Lower leg skin (tissue), 4 donors: ENCODE data around the gene KCNIP4. TPM values are rescaled to one million over a fixed set of nuclear protein-coding genes. Genes with fewer than 3 reads are reported as not detected.

Experiments
- DNase-seq, 2 donors: peaks; one replicate each; pipeline ENCODE4 v3.0.0-alpha.2; 2019; ENCODE audit warnings: low spot score in 2 of 2
- H3K4me3 ChIP-seq: fragments of 200-600 bp; sonication (generic); 2 replicates; pipeline ENCODE4 v1.5.1; 2017; ENCODE audit warnings: mild to moderate bottlenecking, low read depth; ENCODE audit not compliant: poor library complexity, severe bottlenecking
- CTCF ChIP-seq, 3 donors: fragments of 450-650 bp; IDR thresholded peaks; one replicate each; pipeline ENCODE4 v1.5.1; 2016; ENCODE audit warnings: antibody characterized with exemption in 3 of 3, mild to moderate bottlenecking in 3 of 3, moderate library complexity in 2 of 3
- POLR2A ChIP-seq, 2 donors: fragments of 450-650 bp; IDR thresholded peaks; one replicate each; pipeline ENCODE4 v1.6.1; 2016 to 2017; ENCODE audit warnings: antibody characterized with exemption in 2 of 2, mild to moderate bottlenecking in 1 of 2, moderate library complexity in 1 of 2
- WGBS, 2 donors: methylation state at CpG; one replicate each; pipeline ENCODE4 v1.1.5; 2018; 5-methylcytosine and 5-hydroxymethylcytosine counted together
- intact Hi-C: fragments of 100-400 bp; cut with DNase I; formaldehyde crosslinking; loops from one replicate; pipeline ENCODE4 v1.15.0; 2023; ENCODE audit warnings: low total_unique reads
- total RNA-seq, 4 donors: library from RNA; depleted of rRNA; stranded (reverse); fragments of >200 nt; gene quantifications; one replicate each; pipeline ENCODE4 v1.1.0, GENCODE V29; 2016

Gene KCNIP4
- total RNA-seq, 4 donors from 2014 or later, result not detected

- 18 to 30% methylated on average over 4 of the region's 4 CpGs for WGBS, 2 donors
- intact Hi-C loops, result no loop called here
- TF ChIP-seq POLR2A (IDR thresholded peaks at IDR 0.05) (no peak), CTCF (IDR thresholded peaks at IDR 0.05) (no peak)
- H3K4me3 ChIP-seq, result no peak overlapping the region
- no peak for DNase-seq
Measured at GRCh38 chr4:21304540-21304887, 644.1 kb downstream of the KCNIP4 start.

GRCh38 chr4:21290562-21290961, 658.0 kb downstream of the KCNIP4 start:
- DNase-seq, result no peak
- 28 to 37% methylated on average over 2 of the region's 2 CpGs for WGBS, 2 donors
- H3K4me3 ChIP-seq, result no peak overlapping the region
- intact Hi-C loops, result no loop called here
- no peak for TF ChIP-seq POLR2A (IDR thresholded peaks at IDR 0.05)
- TF ChIP-seq CTCF (IDR thresholded peaks at IDR 0.05), result no peak

GRCh38 chr4:21276046-21276445, 672.5 kb downstream of the KCNIP4 start:
- DNase-seq, result no peak
- TF ChIP-seq POLR2A (IDR thresholded peaks at IDR 0.05), result no peak
- no peak for TF ChIP-seq CTCF (IDR thresholded peaks at IDR 0.05)
- intact Hi-C loops, result no loop called here
- WGBS, 2 donors, result 90% methylated on average over 5 of the region's 5 CpGs
- H3K4me3 ChIP-seq, result no peak overlapping the region

- no peak overlapping the region for H3K4me3 ChIP-seq
- intact Hi-C loops, result no loop called here
- no peak for DNase-seq
- TF ChIP-seq POLR2A (IDR thresholded peaks at IDR 0.05) (no peak), CTCF (IDR thresholded peaks at IDR 0.05) (no peak)
- 56 to 59% methylated on average over 4 of the region's 4 CpGs for WGBS, 2 donors
Measured at GRCh38 chr4:21271439-21272052, 677.0 kb downstream of the KCNIP4 start.

- DNase-seq, result no peak
- intact Hi-C loops, result no loop called here
- 82 to 84% methylated on average over 4 of the region's 4 CpGs for WGBS, 2 donors
- no peak overlapping the region for H3K4me3 ChIP-seq
- no peak for TF ChIP-seq POLR2A (IDR thresholded peaks at IDR 0.05)
- TF ChIP-seq CTCF (IDR thresholded peaks at IDR 0.05), result no peak
Measured at GRCh38 chr4:21248331-21248730, 700.2 kb downstream of the KCNIP4 start.

- no peak for DNase-seq
- H3K4me3 ChIP-seq, result no peak overlapping the region
- TF ChIP-seq POLR2A (IDR thresholded peaks at IDR 0.05) (no peak), CTCF (IDR thresholded peaks at IDR 0.05) (no peak)
- WGBS, 2 donors, result 74 to 91% methylated on average over 2 of the region's 2 CpGs
- intact Hi-C loops, result no loop called here
Measured at GRCh38 chr4:21242163-21242562, 706.4 kb downstream of the KCNIP4 start.
